ENCODE results near the gene LRRC39.

- TF ChIP-seq CTCF (IDR thresholded peaks at IDR 0.05) = no peak
- TF ChIP-seq POLR2A (IDR thresholded peaks at IDR 0.05) = no peak
Observed at GRCh38 chr1:100164702-100165101, 13.4 kb downstream of the LRRC39 start.
